Upper lobe of left lung (tissue), 4 donors: Measurements from ENCODE around the gene NSUN7.

Experiments used
- EP300 ChIP-seq, 4 donors: sonication (generic); formaldehyde crosslinking; IDR thresholded peaks; one replicate each; pipeline ENCODE4 v1.5.1; 2017; ENCODE audit warnings: antibody characterized with exemption in 4 of 4, control low read depth in 2 of 4
- POLR2A ChIP-seq, 4 donors: fragments of 450-650 bp; IDR thresholded peaks; one replicate each; pipeline ENCODE4 v1.5.1; 2016 to 2017; ENCODE audit warnings: antibody characterized with exemption in 4 of 4, mild to moderate bottlenecking in 2 of 4
- POLR2AphosphoS5 ChIP-seq, 2 donors: sonication (generic); formaldehyde crosslinking; IDR thresholded peaks; one replicate each; pipeline ENCODE4 v1.5.1; 2017; ENCODE audit warnings: antibody characterized with exemption in 2 of 2
- TF ChIP-seq, protein P1 (sequence below), 6 experiments: fragments of 450-650 bp in 4 of 6; fragments of 200-600 bp in 2 of 6; sonication (generic) in 2 of 6; IDR thresholded peaks; one replicate each; pipeline ENCODE4 v1.5.1; 2016 to 2019; ENCODE audit warnings: antibody characterized with exemption in 6 of 6

DNA sequence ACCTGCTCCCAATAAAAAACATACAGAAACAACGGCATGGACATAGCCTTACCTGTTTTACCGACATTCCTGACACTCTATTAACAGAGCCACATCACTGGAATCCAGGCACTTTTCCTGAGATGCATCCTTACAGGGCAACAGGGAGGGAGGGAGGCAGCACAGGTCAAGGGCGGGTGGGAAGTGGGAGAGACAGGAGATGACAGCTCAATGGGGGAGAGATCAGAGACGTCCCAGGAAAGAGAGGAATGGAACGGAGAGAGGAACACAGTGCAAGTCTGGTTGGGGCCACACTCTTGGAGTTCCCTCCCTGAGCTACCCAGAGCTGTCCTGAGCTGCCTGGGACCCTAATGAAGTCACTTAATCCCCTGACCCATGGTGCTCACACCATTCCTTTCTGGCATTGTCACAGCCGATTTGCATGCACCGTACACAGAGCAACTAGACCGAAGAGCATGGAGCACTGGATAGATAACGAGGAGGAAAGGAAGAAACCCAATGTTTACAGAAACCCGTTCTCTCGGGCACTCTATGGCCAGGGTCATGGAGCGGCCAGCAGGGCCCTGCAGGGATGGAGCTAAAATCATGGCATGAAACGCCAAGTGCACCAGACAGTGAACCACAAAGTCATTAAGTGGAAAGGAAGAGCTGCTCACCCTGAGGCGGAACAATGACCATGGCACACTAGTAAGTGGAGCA is 93.1 kb downstream of the NSUN7 start:
- TF ChIP-seq POLR2A (IDR thresholded peaks at IDR 0.05) (no peak), POLR2AphosphoS5 (IDR thresholded peaks at IDR 0.05) (no peak), EP300 (IDR thresholded peaks at IDR 0.05) (no peak)
- TF ChIP-seq, protein P1, sequence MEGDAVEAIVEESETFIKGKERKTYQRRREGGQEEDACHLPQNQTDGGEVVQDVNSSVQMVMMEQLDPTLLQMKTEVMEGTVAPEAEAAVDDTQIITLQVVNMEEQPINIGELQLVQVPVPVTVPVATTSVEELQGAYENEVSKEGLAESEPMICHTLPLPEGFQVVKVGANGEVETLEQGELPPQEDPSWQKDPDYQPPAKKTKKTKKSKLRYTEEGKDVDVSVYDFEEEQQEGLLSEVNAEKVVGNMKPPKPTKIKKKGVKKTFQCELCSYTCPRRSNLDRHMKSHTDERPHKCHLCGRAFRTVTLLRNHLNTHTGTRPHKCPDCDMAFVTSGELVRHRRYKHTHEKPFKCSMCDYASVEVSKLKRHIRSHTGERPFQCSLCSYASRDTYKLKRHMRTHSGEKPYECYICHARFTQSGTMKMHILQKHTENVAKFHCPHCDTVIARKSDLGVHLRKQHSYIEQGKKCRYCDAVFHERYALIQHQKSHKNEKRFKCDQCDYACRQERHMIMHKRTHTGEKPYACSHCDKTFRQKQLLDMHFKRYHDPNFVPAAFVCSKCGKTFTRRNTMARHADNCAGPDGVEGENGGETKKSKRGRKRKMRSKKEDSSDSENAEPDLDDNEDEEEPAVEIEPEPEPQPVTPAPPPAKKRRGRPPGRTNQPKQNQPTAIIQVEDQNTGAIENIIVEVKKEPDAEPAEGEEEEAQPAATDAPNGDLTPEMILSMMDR (IDR thresholded peaks at IDR 0.05): no peak
